T-helper 1 cell treated with Interleukin-12 subunit alpha and Interleukin-12 subunit beta and Interleukin-4 antibody, amounts not matched to agents 30 μg/mL and 1 μg/mL, for 36 hours (primary cell): ENCODE results near the gene DRP2.

Source experiments
- H3K27ac Mint-ChIP-seq: one replicate; pipeline ENCODE4 v1.8.0; 2021; ENCODE audit warnings: mild to moderate bottlenecking, mixed read lengths
- H3K27me3 Mint-ChIP-seq: one replicate; pipeline ENCODE4 v1.8.0; 2021; ENCODE audit warnings: low read depth, mixed read lengths
- H3K36me3 Mint-ChIP-seq: one replicate; pipeline ENCODE4 v1.8.0; 2021; ENCODE audit warnings: low read depth, mixed read lengths
- H3K4me1 Mint-ChIP-seq: one replicate; pipeline ENCODE4 v1.8.0; 2021; ENCODE audit warnings: low read depth, mixed read lengths
- H3K4me3 Mint-ChIP-seq: one replicate; pipeline ENCODE4 v1.8.0; 2021; ENCODE audit warnings: mild to moderate bottlenecking, moderate library complexity, mixed read lengths
- H3K9me3 Mint-ChIP-seq: one replicate; pipeline ENCODE4 v1.8.0; 2021; ENCODE audit warnings: mixed read lengths

Gene DRP2

GRCh38 chrX:101220662-101221260, 1.2 kb downstream of the DRP2 start:
- no peaks in the 10 kb centered on the region for H3K9me3 Mint-ChIP-seq
- H3K27ac Mint-ChIP-seq = no peak overlapping the region
- no peaks in the 10 kb centered on the region for H3K36me3 Mint-ChIP-seq
- no peaks in the 10 kb centered on the region for H3K4me1 Mint-ChIP-seq
- H3K4me3 Mint-ChIP-seq = no peak overlapping the region
- H3K27me3 Mint-ChIP-seq = no peaks in the 10 kb centered on the region

- H3K27ac Mint-ChIP-seq = no peak overlapping the region
- H3K4me3 Mint-ChIP-seq = no peak overlapping the region
- H3K9me3 Mint-ChIP-seq = no peaks in the 10 kb centered on the region
- no peaks in the 10 kb centered on the region for H3K4me1 Mint-ChIP-seq
- no peaks in the 10 kb centered on the region for H3K36me3 Mint-ChIP-seq
- no peaks in the 10 kb centered on the region for H3K27me3 Mint-ChIP-seq
These were observed 3.6 kb downstream of the DRP2 start for GRCh38 chrX:101223226-101223625.

- Mint-ChIP-seq H3K27ac (no peak overlapping the region), H3K4me1 (no peaks in the 10 kb centered on the region), H3K27me3 (no peaks in the 10 kb centered on the region), H3K4me3 (no peak overlapping the region), H3K9me3 (no peaks in the 10 kb centered on the region), H3K36me3 (no peaks in the 10 kb centered on the region)
These were observed 9.6 kb downstream of the DRP2 start for GRCh38 chrX:101229170-101229569.

GRCh38 chrX:101230636-101231035, 11.1 kb downstream of the DRP2 start:
- no peaks in the 10 kb centered on the region for H3K4me1 Mint-ChIP-seq
- no peaks in the 10 kb centered on the region for H3K27me3 Mint-ChIP-seq
- H3K36me3 Mint-ChIP-seq = no peaks in the 10 kb centered on the region
- no peaks in the 10 kb centered on the region for H3K9me3 Mint-ChIP-seq
- H3K4me3 Mint-ChIP-seq = no peak overlapping the region
- H3K27ac Mint-ChIP-seq = no peak overlapping the region

GRCh38 chrX:101231080-101231479, 11.5 kb downstream of the DRP2 start:
- Mint-ChIP-seq H3K36me3 (no peaks in the 10 kb centered on the region), H3K4me1 (no peaks in the 10 kb centered on the region), H3K9me3 (no peaks in the 10 kb centered on the region), H3K4me3 (no peak overlapping the region), H3K27me3 (no peaks in the 10 kb centered on the region), H3K27ac (no peak overlapping the region)

GRCh38 chrX:101232316-101232715, 12.7 kb downstream of the DRP2 start:
- Mint-ChIP-seq H3K9me3 (no peaks in the 10 kb centered on the region), H3K4me3 (no peak overlapping the region), H3K27ac (no peak overlapping the region), H3K4me1 (no peaks in the 10 kb centered on the region), H3K27me3 (no peaks in the 10 kb centered on the region), H3K36me3 (no peaks in the 10 kb centered on the region)

- no peaks in the 10 kb centered on the region for H3K36me3 Mint-ChIP-seq
- H3K27me3 Mint-ChIP-seq = no peaks in the 10 kb centered on the region
- no peak overlapping the region for H3K27ac Mint-ChIP-seq
- H3K4me1 Mint-ChIP-seq = no peaks in the 10 kb centered on the region
- no peak overlapping the region for H3K4me3 Mint-ChIP-seq
- no peaks in the 10 kb centered on the region for H3K9me3 Mint-ChIP-seq
These were observed 17.5 kb downstream of the DRP2 start for GRCh38 chrX:101237041-101237440.

GRCh38 chrX:101241531-101241930, 21.9 kb downstream of the DRP2 start:
- no peaks in the 10 kb centered on the region for H3K9me3 Mint-ChIP-seq
- no peaks in the 10 kb centered on the region for H3K4me1 Mint-ChIP-seq
- H3K27me3 Mint-ChIP-seq = no peaks in the 10 kb centered on the region
- H3K4me3 Mint-ChIP-seq = no peak overlapping the region
- H3K27ac Mint-ChIP-seq = no peak overlapping the region
- no peaks in the 10 kb centered on the region for H3K36me3 Mint-ChIP-seq

GRCh38 chrX:101252634-101253033, 33.0 kb downstream of the DRP2 start:
- Mint-ChIP-seq H3K27ac (no peak overlapping the region), H3K27me3 (no peaks in the 10 kb centered on the region), H3K36me3 (no peaks in the 10 kb centered on the region), H3K4me1 (peaks cover 3% of the 10 kb centered on the region), H3K4me3 (no peak overlapping the region), H3K9me3 (no peaks in the 10 kb centered on the region)

GRCh38 chrX:101257448-101258258, 38.1 kb downstream of the DRP2 start:
- Mint-ChIP-seq H3K4me1 (peaks cover 5% of the 10 kb centered on the region), H3K36me3 (no peaks in the 10 kb centered on the region), H3K27me3 (no peaks in the 10 kb centered on the region), H3K9me3 (no peaks in the 10 kb centered on the region), H3K27ac (peak overlapping the region; percentile 44), H3K4me3 (no peak overlapping the region)

GRCh38 chrX:101258259-101258581, 38.6 kb downstream of the DRP2 start:
- H3K9me3 Mint-ChIP-seq = no peaks in the 10 kb centered on the region
- no peaks in the 10 kb centered on the region for H3K36me3 Mint-ChIP-seq
- peaks cover 5% of the 10 kb centered on the region for H3K4me1 Mint-ChIP-seq
- H3K27me3 Mint-ChIP-seq = no peaks in the 10 kb centered on the region
- H3K27ac Mint-ChIP-seq = no peak overlapping the region
- H3K4me3 Mint-ChIP-seq = no peak overlapping the region

- Mint-ChIP-seq H3K4me1 (peaks cover 5% of the 10 kb centered on the region), H3K27me3 (no peaks in the 10 kb centered on the region), H3K27ac (no peak overlapping the region), H3K9me3 (no peaks in the 10 kb centered on the region), H3K4me3 (no peak overlapping the region), H3K36me3 (no peaks in the 10 kb centered on the region)
These were observed 40.8 kb downstream of the DRP2 start for GRCh38 chrX:101260435-101260834.

- Mint-ChIP-seq H3K27me3 (no peaks in the 10 kb centered on the region), H3K4me1 (peaks cover 3% of the 10 kb centered on the region), H3K36me3 (no peaks in the 10 kb centered on the region)
These were observed 43.0 kb downstream of the DRP2 start for GRCh38 chrX:101262590-101262989.

GRCh38 chrX:101263766-101264165, 44.2 kb downstream of the DRP2 start:
- Mint-ChIP-seq H3K4me3 (no peak overlapping the region), H3K27me3 (no peaks in the 10 kb centered on the region), H3K27ac (no peak overlapping the region), H3K36me3 (no peaks in the 10 kb centered on the region), H3K9me3 (no peaks in the 10 kb centered on the region), H3K4me1 (no peaks in the 10 kb centered on the region)

More at GRCh38 chrX:101262590-101262989, 43.0 kb downstream of the DRP2 start:
- no peak overlapping the region for H3K27ac Mint-ChIP-seq
- H3K9me3 Mint-ChIP-seq = no peaks in the 10 kb centered on the region
- H3K4me3 Mint-ChIP-seq = no peak overlapping the region

- H3K4me1 Mint-ChIP-seq = no peaks in the 10 kb centered on the region
- H3K9me3 Mint-ChIP-seq = no peaks in the 10 kb centered on the region
- no peaks in the 10 kb centered on the region for H3K36me3 Mint-ChIP-seq
- no peaks in the 10 kb centered on the region for H3K27me3 Mint-ChIP-seq
- no peak overlapping the region for H3K27ac Mint-ChIP-seq
- H3K4me3 Mint-ChIP-seq = no peak overlapping the region
These were observed 46.4 kb downstream of the DRP2 start for GRCh38 chrX:101265869-101266428.
